ENCODE results near the gene FLOT2. TPM values are rescaled to one million over a fixed set of nuclear protein-coding genes. Genes with fewer than 3 reads are reported as not detected.

The FLOT2 gene
- total and polyA plus RNA-seq, 10 of the 15 experiments (the other 5 are each of a cell fraction or from before 2014, with no cell fraction given) = 56.8 to 302 (median 149) TPM

DNA sequence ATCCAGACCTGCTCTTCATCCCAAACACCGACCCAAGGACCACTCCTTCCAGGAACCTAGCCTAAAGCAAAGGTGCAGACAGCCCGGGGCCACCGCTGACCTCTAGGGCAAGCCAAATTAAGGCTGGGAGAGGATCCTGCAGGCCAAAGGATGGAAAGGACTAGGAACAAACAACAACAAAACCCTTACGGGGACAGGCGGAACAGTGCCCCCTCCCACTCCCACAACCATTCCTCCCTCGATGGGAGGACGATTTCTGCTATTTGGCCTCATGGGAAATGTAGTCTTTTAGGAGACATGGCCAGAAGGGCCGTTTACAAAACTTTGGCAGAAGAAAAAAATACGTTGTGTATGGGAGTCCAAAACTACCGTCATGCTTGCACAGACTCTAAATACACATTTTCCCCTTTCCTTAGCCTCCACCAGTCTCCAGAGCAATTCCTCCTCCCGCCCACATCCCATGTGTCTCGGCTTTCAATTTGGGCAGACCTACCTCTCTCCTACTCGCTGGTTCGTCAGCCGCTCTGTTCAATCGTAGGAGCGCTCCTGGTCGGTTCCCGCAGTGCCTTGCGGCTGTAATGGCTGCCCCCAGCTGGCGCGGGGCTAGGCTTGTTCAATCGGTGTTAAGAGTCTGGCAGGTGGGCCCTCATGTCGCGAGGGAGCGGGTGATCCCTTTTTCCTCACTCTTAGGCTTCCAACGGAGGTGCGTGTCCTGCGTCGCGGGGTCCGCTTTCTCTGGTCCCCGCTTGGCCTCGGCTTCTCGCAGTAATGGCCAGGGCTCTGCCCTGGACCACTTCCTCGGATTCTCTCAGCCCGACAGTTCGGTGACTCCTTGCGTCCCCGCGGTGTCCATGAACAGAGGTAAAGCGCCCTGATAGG is 42.8 kb downstream of the FLOT2 start, which contains the start of gene ERAL1 (continued):
- TF ChIP-seq, protein P1, sequence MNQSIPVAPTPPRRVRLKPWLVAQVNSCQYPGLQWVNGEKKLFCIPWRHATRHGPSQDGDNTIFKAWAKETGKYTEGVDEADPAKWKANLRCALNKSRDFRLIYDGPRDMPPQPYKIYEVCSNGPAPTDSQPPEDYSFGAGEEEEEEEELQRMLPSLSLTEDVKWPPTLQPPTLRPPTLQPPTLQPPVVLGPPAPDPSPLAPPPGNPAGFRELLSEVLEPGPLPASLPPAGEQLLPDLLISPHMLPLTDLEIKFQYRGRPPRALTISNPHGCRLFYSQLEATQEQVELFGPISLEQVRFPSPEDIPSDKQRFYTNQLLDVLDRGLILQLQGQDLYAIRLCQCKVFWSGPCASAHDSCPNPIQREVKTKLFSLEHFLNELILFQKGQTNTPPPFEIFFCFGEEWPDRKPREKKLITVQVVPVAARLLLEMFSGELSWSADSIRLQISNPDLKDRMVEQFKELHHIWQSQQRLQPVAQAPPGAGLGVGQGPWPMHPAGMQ (IDR thresholded peaks at IDR 0.05; ENCODE audit: borderline replicate concordance) = no peak
- TF ChIP-seq KDM1A (IDR thresholded peaks at IDR 0.05; ENCODE audit: borderline replicate concordance) = no peak
- TF ChIP-seq PAX5 (IDR thresholded peaks at IDR 0.05; ENCODE audit: borderline replicate concordance, low read depth, low read length) = no peak
- TF ChIP-seq, protein P2, sequence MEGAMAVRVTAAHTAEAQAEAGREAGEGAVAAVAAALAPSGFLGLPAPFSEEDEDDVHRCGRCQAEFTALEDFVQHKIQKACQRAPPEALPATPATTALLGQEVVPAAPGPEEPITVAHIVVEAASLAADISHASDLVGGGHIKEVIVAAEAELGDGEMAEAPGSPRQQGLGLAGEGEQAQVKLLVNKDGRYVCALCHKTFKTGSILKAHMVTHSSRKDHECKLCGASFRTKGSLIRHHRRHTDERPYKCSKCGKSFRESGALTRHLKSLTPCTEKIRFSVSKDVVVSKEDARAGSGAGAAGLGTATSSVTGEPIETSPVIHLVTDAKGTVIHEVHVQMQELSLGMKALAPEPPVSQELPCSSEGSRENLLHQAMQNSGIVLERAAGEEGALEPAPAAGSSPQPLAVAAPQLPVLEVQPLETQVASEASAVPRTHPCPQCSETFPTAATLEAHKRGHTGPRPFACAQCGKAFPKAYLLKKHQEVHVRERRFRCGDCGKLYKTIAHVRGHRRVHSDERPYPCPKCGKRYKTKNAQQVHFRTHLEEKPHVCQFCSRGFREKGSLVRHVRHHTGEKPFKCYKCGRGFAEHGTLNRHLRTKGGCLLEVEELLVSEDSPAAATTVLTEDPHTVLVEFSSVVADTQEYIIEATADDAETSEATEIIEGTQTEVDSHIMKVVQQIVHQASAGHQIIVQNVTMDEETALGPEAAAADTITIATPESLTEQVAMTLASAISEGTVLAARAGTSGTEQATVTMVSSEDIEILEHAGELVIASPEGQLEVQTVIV (IDR thresholded peaks at IDR 0.05; ENCODE audit: borderline replicate concordance, partially characterized antibody) = no peak
- peak; percentile 59 for TF ChIP-seq MYC (IDR thresholded peaks at IDR 0.05; ENCODE audit: insufficient read depth, insufficient read length, insufficient replicate concordance, low read length, severe bottlenecking)
- TF ChIP-seq HDAC6 (IDR thresholded peaks at IDR 0.05; ENCODE audit: unreplicated experiment) = no peak
- TF ChIP-seq, protein P3, sequence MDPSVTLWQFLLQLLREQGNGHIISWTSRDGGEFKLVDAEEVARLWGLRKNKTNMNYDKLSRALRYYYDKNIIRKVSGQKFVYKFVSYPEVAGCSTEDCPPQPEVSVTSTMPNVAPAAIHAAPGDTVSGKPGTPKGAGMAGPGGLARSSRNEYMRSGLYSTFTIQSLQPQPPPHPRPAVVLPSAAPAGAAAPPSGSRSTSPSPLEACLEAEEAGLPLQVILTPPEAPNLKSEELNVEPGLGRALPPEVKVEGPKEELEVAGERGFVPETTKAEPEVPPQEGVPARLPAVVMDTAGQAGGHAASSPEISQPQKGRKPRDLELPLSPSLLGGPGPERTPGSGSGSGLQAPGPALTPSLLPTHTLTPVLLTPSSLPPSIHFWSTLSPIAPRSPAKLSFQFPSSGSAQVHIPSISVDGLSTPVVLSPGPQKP (IDR thresholded peaks at IDR 0.05; ENCODE audit: low read depth, low read length) = 0 out of 2 replicates have a peak, but pooled peaks have one; percentile 42
- no peak for TF ChIP-seq ETV6 (conservative IDR thresholded peaks at IDR 0.05 in 1 of 2, IDR thresholded peaks at IDR 0.05 in 1 of 2; ENCODE audit: borderline replicate concordance in 1 of 2, low read depth in 1 of 2)
- no peak for TF ChIP-seq SMC3 (IDR thresholded peaks at IDR 0.05; ENCODE audit: borderline replicate concordance, low read length)
- no peak for TF ChIP-seq EP300 (IDR thresholded peaks at IDR 0.05; ENCODE audit: borderline replicate concordance in 1 of 2, control insufficient read depth in 1 of 2, low read depth in 2 of 2, low read length in 2 of 2)
- no peak for TF ChIP-seq ZNF622 (IDR thresholded peaks at IDR 0.05)
- TF ChIP-seq, protein P4, sequence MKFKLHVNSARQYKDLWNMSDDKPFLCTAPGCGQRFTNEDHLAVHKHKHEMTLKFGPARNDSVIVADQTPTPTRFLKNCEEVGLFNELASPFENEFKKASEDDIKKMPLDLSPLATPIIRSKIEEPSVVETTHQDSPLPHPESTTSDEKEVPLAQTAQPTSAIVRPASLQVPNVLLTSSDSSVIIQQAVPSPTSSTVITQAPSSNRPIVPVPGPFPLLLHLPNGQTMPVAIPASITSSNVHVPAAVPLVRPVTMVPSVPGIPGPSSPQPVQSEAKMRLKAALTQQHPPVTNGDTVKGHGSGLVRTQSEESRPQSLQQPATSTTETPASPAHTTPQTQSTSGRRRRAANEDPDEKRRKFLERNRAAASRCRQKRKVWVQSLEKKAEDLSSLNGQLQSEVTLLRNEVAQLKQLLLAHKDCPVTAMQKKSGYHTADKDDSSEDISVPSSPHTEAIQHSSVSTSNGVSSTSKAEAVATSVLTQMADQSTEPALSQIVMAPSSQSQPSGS (IDR thresholded peaks at IDR 0.05; ENCODE audit: low read length) = no peak
- TF ChIP-seq GATAD2B (conservative IDR thresholded peaks at IDR 0.05; ENCODE audit: low read depth) = 0 out of 2 replicates have a peak, but pooled peaks have one; percentile 36
- TF ChIP-seq SMARCA5 (IDR thresholded peaks at IDR 0.05) = no peak
- no peak for TF ChIP-seq ZNF217 (IDR thresholded peaks at IDR 0.05)
- no peak for TF ChIP-seq KAT2A (conservative IDR thresholded peaks at IDR 0.05; ENCODE audit: control insufficient read depth, low read depth, low read length)
- TF ChIP-seq YY1 (IDR thresholded peaks at IDR 0.05; ENCODE audit: low read depth, low read length) = peak; percentile 99
- TF ChIP-seq NFYB (IDR thresholded peaks at IDR 0.05; ENCODE audit: insufficient read depth, low read depth, low read length) = peak; percentile 90
- peak; percentile 86 for TF ChIP-seq POLR2AphosphoS5 (IDR thresholded peaks at IDR 0.05; ENCODE audit: low read length)
- no peak for TF ChIP-seq SUZ12 (IDR thresholded peaks at IDR 0.05; ENCODE audit: unreplicated experiment)
- no peak for TF ChIP-seq CHD4 (IDR thresholded peaks at IDR 0.05)
- TF ChIP-seq RBBP5 (conservative IDR thresholded peaks at IDR 0.05) = no peak

All from GM12878 (cell line).